AG04450 (cell line): Measurements from ENCODE around the gene ENDOG. TPM values are rescaled to one million over a fixed set of nuclear protein-coding genes. Genes with fewer than 3 reads are reported as not detected.

Source experiments
- CTCF ChIA-PET: fragments of 300-600, 350-600 bp; formaldehyde crosslinking; extraction: SDS; loops from one replicate; lab custom pipeline; 2022; ENCODE audit warnings: antibody characterized with exemption, inconsistent platforms; lab: Charles Lee
- POLR2A ChIA-PET: fragments of 350-600 bp; formaldehyde crosslinking; extraction: SDS; loops from one replicate; lab custom pipeline; 2021; ENCODE audit warnings: antibody characterized with exemption, inconsistent platforms; lab: Yijun Ruan, JAX
- DNase-seq: peaks from one replicate; pipeline ENCODE4 v3.0.0-alpha.2; 2011; ENCODE audit warnings: low read depth, low spot score
- H3K27ac ChIP-seq: one replicate; pipeline ENCODE4 v1.5.1; 2012; ENCODE audit warnings: low read depth, low read length, control low read depth
- H3K27me3 ChIP-seq: one replicate; pipeline ENCODE4 v1.6.0; 2012; ENCODE audit warnings: low read length; ENCODE audit not compliant: control insufficient read depth, insufficient read depth
- H3K4me3 ChIP-seq: 2 replicates; pipeline ENCODE4 v1.5.1; 2011; ENCODE audit warnings: mild to moderate bottlenecking, low read depth, low read length, control low read depth
- H3K9me3 ChIP-seq: 2 replicates; pipeline ENCODE4 v1.5.1; 2012; ENCODE audit warnings: low read length; ENCODE audit not compliant: control insufficient read depth, insufficient read depth
- CTCF ChIP-seq: IDR thresholded peaks from 2 replicates; pipeline ENCODE4 v1.5.1; 2011; ENCODE audit warnings: low read depth, low read length, control low read depth, inconsistent platforms
- polyA plus RNA-seq: library from polyadenylated mRNA; depleted of rRNA; stranded (reverse); fragments of >200 nt; gene quantifications from 2 replicates; pipeline ENCODE4 v1.2.3, GENCODE V29; 2011

The ENDOG gene
- polyA plus RNA-seq, 1 experiment: 6.3 TPM

- no peaks in the 10 kb centered on the region; the same call in 1 of the 2 replicates for H3K9me3 ChIP-seq
- no peak for TF ChIP-seq CTCF
- H3K27me3 ChIP-seq: no peaks in the 10 kb centered on the region
- ChIA-PET CTCF (interaction anchor here (0.7 to 1.2 kb wide), 3 partner anchors 16 to 95 kb away, joined by 3 to 6 read pairs (median 4); partner anchors contain the start of gene ENDOG), POLR2A (no interaction called here)
- H3K27ac ChIP-seq: no peak overlapping the region
- no peak for DNase-seq
- H3K4me3 ChIP-seq: no peak overlapping the region
Measured at GRCh38 chr9:128833696-128834095, 15.4 kb downstream of the ENDOG start.

- POLR2A ChIA-PET: no interaction called here
- no peak for TF ChIP-seq CTCF
- H3K4me3 ChIP-seq: no peak overlapping the region
- H3K27ac ChIP-seq: no peak overlapping the region
- H3K9me3 ChIP-seq: no peaks in the 10 kb centered on the region; the same call in 1 of the 2 replicates
- no peak for DNase-seq
- CTCF ChIA-PET: interaction anchor here (0.7 to 1.1 kb wide), 2 partner anchors 18 to 93 kb away, joined by 3 to 7 read pairs; partner anchors contain the start of gene ENDOG
- no peaks in the 10 kb centered on the region for H3K27me3 ChIP-seq
Measured at GRCh38 chr9:128835246-128836210, 17.2 kb downstream of the ENDOG start.

- Histone ChIP-seq H3K9me3 (no peaks in the 10 kb centered on the region; the same call in 1 of the 2 replicates), H3K27ac (no peak overlapping the region), H3K27me3 (no peaks in the 10 kb centered on the region), H3K4me3 (no peak overlapping the region)
- DNase-seq: no peak
- no peak for TF ChIP-seq CTCF
- CTCF ChIA-PET: no interaction called here
- POLR2A ChIA-PET: interaction anchor here (0.7 kb wide), 1 partner anchor 22 kb away, joined by 4 read pairs; no protein-coding TSS in a partner anchor
Measured at GRCh38 chr9:128836509-128837145, 18.3 kb downstream of the ENDOG start.

- no peak for DNase-seq
- CTCF ChIA-PET: interaction anchor here (0.7 to 1.8 kb wide), 2 partner anchors 20 to 25 kb away, joined by 3 to 7 read pairs; partner anchors contain the start of gene ENDOG
- POLR2A ChIA-PET: no interaction called here
- Histone ChIP-seq H3K4me3 (no peak overlapping the region), H3K27me3 (no peaks in the 10 kb centered on the region), H3K9me3 (no peaks in the 10 kb centered on the region; the same call in 1 of the 2 replicates), H3K27ac (no peak overlapping the region)
- no peak for TF ChIP-seq CTCF
Measured at GRCh38 chr9:128838338-128838737, 20.0 kb downstream of the ENDOG start.
